HTERT RPE-1 (cell line): ENCODE results near the gene TMEM185B.
"Not testable (repeated sequence)": the region's sequence is repeated elsewhere in the genome, so short reads cannot be mapped to it uniquely, and the experiment has no call there.

ENCODE experiments used
- in situ Hi-C: fragments of 300-500 bp; cut with MboI; formaldehyde crosslinking; loops from 4 replicates; pipeline ENCODE4 v1.14.3; 2020; ENCODE audit warnings: low sequenced_read_pairs

The TMEM185B gene

DNA sequence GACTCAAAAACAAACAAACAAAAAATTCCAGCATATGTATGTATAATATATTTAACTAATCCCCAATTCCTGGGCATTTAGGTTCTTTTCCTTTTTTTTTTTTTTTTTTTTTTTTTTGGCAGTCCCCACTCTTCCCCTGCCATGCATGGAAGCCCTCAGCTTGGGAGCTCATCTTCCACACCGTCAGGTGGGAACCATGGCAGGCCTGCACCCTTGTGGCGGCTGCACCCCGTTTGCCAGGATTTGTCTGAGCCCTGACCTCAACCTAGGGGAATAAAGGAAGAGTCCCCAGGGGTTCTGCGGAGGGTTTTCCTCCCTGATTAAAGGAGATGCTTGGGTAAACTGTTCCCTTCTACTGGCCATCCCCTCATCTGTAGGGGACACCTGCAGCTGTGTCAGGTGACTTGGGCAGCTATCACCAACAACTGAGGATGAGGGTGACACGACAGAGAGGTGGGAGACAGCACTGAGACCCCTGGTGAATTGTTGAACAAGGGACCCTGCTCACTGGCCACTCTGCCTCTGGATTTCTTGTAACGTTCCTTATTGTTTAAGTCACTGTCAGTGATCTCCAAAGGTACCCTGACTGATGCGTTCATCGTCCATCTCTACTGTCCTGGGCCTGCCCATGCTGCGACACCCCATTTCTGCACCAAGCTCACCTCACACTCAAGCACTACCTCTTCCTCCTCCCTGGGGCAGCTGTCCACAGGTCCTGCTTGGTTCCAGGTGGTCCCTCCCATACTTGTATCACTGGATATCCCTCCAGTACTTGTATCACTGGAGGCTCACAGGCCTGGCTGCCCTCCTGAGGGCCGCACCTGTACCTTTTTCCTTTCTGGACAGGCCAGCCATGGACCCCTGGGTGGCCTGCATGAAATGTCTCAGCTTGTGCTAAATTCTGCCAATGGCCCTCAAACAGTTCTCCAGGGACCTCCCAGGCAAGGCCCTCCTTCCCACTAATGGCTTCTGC lies 14.5 kb downstream of the TMEM185B start:
- in situ Hi-C loops, result no loop called here

GRCh38 chr2:120206022-120206581 lies 17.1 kb downstream of the TMEM185B start:
- in situ Hi-C loops, result no loop called here

- in situ Hi-C loops, result no loop called here
These were observed 18.1 kb downstream of the TMEM185B start for GRCh38 chr2:120204945-120205670.

DNA sequence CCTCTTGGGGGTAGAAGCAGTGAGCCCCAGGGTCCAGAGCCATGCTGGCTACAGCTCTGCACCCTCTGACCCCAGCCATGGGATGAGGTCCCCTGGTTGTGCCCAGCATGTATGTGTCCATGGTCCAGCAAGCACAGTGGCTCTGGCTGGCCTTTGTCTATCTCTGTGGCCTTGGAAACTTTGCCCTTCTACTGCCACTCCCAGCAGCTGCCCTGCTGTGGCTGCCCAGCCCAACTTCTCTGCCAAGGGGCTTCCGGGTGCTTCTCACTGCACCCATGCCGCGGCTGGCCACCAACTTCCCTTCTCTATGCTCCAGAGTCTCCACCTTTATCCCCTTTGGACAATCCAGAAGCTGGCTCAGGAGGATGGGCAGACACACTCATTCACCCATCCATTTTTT lies 18.8 kb downstream of the TMEM185B start:
- in situ Hi-C loops, result no loop called here

- in situ Hi-C loops, result no loop called here
These were observed 19.2 kb downstream of the TMEM185B start for GRCh38 chr2:120204022-120204405.

GRCh38 chr2:120203251-120204021 lies 19.8 kb downstream of the TMEM185B start:
- in situ Hi-C loops, result no loop called here

- in situ Hi-C loops, result not testable (repeated sequence)
These were observed 23.3 kb downstream of the TMEM185B start for GRCh38 chr2:120199817-120200459.

- in situ Hi-C loops, result no loop called here
These were observed 27.6 kb downstream of the TMEM185B start for GRCh38 chr2:120195553-120195952.

GRCh38 chr2:120192280-120192679 lies 30.9 kb downstream of the TMEM185B start:
- in situ Hi-C loops, result no loop called here

DNA sequence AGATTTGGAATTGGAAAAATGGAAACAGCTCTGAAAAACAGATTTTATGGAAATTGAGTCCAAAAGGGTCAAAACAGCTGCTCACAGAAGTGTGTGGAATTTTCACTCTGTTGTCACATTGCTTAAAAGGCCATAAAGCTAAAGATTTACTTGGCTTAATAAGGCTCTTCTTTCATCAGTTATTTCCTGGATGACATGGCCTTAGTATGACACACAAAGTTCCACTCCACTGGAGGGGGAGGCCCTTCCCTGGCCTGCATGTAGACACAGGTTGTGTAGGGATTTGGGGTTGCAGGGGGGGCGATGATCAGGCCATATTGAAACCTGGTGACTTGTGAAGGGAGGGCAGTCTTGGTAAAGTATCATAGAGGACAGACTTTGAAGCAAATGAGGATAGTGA lies 34.0 kb downstream of the TMEM185B start:
- in situ Hi-C loops, result no loop called here

- in situ Hi-C loops, result no loop called here
These were observed 41.1 kb downstream of the TMEM185B start for GRCh38 chr2:120182019-120182560.

DNA sequence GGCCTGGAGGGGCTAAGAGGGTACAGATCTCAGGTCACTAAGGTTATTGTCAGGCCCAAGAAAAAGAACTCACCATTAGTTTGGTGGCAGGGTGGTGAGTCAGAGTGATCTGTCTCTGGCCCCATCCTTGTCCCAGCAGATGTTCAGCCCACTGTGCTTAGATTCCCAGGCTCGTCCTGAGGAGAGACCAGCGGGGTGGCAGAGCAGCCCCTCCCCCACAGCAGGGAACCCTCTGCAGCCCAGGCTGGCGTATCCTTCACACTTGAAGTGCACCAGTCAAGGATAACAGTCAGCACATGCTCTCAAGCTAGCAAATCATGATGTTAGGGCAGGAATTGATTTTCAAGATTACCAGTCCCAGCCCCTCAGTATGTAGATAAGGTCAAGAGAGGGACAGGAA lies 43.1 kb downstream of the TMEM185B start:
- in situ Hi-C loops, result no loop called here

DNA sequence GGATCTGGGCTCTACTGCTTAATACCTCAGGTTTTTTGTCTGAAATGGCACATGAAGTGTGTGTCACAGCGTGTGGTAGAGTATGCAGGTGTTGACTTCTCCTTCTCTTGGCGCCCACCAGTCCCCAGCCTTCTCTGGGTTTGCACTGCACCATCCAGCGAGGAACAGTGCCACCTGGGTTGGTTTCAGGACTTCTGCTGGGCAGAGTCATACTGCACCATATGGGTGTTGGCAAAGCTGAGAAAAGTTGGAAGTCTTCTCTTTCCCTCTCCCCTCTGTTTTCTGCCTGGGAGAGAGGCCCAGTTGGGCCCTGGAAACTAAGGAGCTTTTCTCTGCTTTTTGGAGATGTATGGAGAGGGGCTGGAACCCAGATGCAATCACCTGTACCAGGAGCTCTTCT lies 43.8 kb downstream of the TMEM185B start:
- in situ Hi-C loops, result no loop called here

GRCh38 chr2:120177973-120178372 lies 45.2 kb downstream of the TMEM185B start:
- in situ Hi-C loops, result no loop called here

GRCh38 chr2:120177001-120177621 lies 46.1 kb downstream of the TMEM185B start:
- in situ Hi-C loops, result no loop called here

DNA sequence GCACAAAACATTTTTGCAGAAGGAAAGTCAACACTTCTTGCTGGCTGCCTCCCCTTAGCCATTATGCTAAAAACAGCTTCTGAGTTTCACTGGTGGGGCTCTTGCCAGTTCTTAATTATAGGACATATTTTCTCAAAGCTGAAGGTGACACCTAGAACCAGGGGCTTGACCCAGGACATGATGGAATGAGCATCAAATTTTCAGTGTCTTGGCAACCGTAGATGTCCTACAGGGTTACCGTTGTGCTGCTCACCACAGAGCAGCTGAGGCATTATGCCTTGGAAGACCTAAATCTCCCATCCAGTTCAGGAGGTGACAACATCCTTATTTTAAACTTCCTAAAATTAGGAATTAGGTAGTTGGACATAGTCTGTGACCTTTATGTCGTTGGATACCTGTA lies 46.7 kb downstream of the TMEM185B start:
- in situ Hi-C loops, result no loop called here

DNA sequence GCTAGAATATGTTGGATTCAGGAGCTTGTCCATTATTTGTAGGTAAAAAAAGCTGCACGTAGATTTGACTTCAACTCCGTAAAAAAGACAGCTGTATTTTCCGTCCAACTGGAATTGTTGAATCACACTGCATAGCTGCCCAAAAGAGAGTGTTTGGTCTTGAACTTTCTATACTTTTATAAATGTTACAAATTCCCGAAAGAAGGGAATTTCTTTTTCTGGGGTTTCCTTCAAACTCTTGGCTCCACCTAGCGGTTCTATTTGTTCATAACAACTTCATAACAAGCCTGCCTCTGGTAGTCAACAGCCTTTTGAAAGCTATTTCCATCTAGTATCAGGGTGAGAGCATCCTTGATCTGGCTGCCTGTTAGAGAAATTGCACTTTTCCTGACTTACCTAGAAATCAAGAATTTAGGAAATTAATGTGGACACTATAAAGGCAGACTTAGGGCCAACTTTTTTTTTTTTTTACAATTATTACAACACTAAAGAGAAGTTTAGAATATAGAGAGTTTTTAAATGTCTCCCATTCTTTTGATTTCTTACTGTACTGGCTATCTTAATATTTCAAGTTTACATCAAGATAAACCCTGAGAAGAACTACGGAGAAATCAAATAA lies 48.1 kb downstream of the TMEM185B start:
- in situ Hi-C loops, result no loop called here
